Esophagus muscularis mucosa (tissue), 4 donors: ENCODE data around the gene KCNQ5.

Source experiments
- EP300 ChIP-seq: sonication (generic); formaldehyde crosslinking; IDR thresholded peaks from one replicate; pipeline ENCODE4 v1.6.1; 2017; ENCODE audit warnings: antibody characterized with exemption
- POLR2A ChIP-seq: fragments of 450-650 bp; IDR thresholded peaks from one replicate; pipeline ENCODE4 v1.6.1; 2017; ENCODE audit warnings: antibody characterized with exemption, moderate library complexity, mild to moderate bottlenecking, low read depth
- POLR2AphosphoS5 ChIP-seq, 2 donors: sonication (generic); formaldehyde crosslinking; IDR thresholded peaks; one replicate each; pipeline ENCODE4 v1.6.1; 2017; ENCODE audit warnings: antibody characterized with exemption in 2 of 2
- TF ChIP-seq, protein P1 (sequence below), 3 experiments: fragments of 200-600 bp in 2 of 3; fragments of 450-650 bp in 1 of 3; sonication (generic) in 2 of 3; IDR thresholded peaks; one replicate each; pipeline ENCODE4 v1.5.1; 2017 to 2019; ENCODE audit warnings: antibody characterized with exemption in 3 of 3, mild to moderate bottlenecking in 2 of 3, moderate library complexity in 1 of 3

DNA sequence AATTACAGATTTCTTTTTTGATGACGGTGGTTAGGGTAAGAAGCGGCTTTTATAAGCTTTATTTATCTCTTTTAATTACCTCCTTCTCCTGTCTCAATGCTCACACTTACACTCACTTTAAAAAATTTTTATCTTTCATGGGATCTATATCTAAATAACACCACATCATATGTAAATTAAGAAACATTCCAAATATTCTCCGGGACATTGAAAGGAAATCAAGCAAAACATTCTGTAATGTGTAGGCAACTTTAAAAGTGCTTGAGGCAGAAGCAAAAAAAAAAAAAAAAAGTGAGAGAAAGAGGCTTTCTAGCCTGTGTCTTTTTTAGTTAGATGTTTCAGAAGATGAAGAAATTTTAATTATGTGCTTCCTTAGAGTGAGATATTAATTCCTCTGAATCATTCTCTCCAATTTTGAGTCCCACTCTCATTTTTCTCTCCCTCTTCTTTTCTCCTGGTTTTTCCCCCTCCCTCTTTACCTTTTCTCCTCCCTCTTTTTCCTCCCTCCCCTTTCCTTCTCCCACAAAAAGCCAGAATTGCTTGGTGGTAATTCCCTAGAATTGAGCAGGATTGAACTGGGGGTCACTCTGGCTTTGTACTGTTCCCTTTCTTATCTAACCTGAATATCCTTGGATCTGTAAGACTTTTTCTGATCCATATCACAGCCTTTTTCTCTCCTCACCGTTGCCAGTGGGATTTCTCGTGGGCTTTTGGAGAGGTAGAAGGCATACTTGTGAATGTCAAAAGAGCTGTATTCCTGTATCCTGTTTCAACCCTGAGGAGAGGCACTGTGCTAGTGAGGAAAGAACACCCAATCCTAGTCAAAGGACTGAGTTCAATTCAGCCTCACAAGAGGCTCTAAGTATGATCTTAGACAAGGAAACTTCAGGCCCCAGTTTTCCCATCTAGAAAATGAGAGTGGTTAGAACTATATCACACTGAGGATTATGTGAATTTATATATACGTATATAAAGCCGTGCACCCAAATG lies 30.4 kb downstream of the KCNQ5 start:
- TF ChIP-seq, protein P1, sequence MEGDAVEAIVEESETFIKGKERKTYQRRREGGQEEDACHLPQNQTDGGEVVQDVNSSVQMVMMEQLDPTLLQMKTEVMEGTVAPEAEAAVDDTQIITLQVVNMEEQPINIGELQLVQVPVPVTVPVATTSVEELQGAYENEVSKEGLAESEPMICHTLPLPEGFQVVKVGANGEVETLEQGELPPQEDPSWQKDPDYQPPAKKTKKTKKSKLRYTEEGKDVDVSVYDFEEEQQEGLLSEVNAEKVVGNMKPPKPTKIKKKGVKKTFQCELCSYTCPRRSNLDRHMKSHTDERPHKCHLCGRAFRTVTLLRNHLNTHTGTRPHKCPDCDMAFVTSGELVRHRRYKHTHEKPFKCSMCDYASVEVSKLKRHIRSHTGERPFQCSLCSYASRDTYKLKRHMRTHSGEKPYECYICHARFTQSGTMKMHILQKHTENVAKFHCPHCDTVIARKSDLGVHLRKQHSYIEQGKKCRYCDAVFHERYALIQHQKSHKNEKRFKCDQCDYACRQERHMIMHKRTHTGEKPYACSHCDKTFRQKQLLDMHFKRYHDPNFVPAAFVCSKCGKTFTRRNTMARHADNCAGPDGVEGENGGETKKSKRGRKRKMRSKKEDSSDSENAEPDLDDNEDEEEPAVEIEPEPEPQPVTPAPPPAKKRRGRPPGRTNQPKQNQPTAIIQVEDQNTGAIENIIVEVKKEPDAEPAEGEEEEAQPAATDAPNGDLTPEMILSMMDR (IDR thresholded peaks at IDR 0.05): no peak
- TF ChIP-seq POLR2AphosphoS5 (IDR thresholded peaks at IDR 0.05) (no peak), POLR2A (no peak), EP300 (no peak)
